GM23338 (cell line): Measurements from ENCODE around the gene SMIM22. TPM values are rescaled to one million over a fixed set of nuclear protein-coding genes. Genes with fewer than 3 reads are reported as not detected.

Experiments used
- ATAC-seq: fragments of 200-7000 bp; cut with Tn5 transposase; 3 replicates; pipeline ENCODE4 v1.9.1; 2020
- DNase-seq: peaks from one replicate; pipeline ENCODE4 v3.0.0-alpha.2; 2015; ENCODE audit warnings: low spot score
- H2AFZ ChIP-seq: fragments of 200-600 bp; sonication (generic); 2 replicates; pipeline ENCODE4 v1.8.0; 2016; ENCODE audit warnings: antibody characterized with exemption, mild to moderate bottlenecking, moderate library complexity
- H3F3A ChIP-seq: fragments of 200-600 bp; sonication (generic); replicated peaks from 2 replicates; pipeline ENCODE4 v1.8.0; 2017; ENCODE audit warnings: antibody characterized with exemption, mixed run types, low read depth
- H3K27ac ChIP-seq: fragments of 200-600 bp; sonication (generic); 2 replicates; pipeline ENCODE4 v1.6.1; 2016; ENCODE audit warnings: low read depth
- H3K27me3 ChIP-seq: fragments of 200-600 bp; sonication (generic); 2 replicates; pipeline ENCODE4 v1.8.0; 2016; ENCODE audit warnings: mild to moderate bottlenecking, mixed run types, moderate library complexity; ENCODE audit not compliant: insufficient read depth
- H3K36me3 ChIP-seq: fragments of 200-600 bp; sonication (generic); 2 replicates; pipeline ENCODE4 v1.8.0; 2016; ENCODE audit warnings: mild to moderate bottlenecking; ENCODE audit not compliant: insufficient read depth
- H3K4me1 ChIP-seq: fragments of 200-600 bp; sonication (generic); 2 replicates; pipeline ENCODE4 v1.8.0; 2016; ENCODE audit warnings: mild to moderate bottlenecking, moderate library complexity; ENCODE audit not compliant: insufficient read depth
- H3K4me2 ChIP-seq: fragments of 200-600 bp; sonication (generic); 2 replicates; pipeline ENCODE4 v1.7.1; 2017; ENCODE audit warnings: mixed run types
- H3K4me3 ChIP-seq: fragments of 200-600 bp; sonication (generic); 2 replicates; pipeline ENCODE4 v1.6.1; 2016; ENCODE audit warnings: mixed run types
- H3K79me2 ChIP-seq: fragments of 200-600 bp; sonication (generic); replicated peaks from 2 replicates; pipeline ENCODE4 v1.8.0; 2017; ENCODE audit warnings: mild to moderate bottlenecking; ENCODE audit not compliant: insufficient read depth
- H3K9me2 ChIP-seq: fragments of 200-600 bp; sonication (generic); 2 replicates; pipeline ENCODE4 v1.8.0; 2017; ENCODE audit not compliant: insufficient read depth
- H4K20me1 ChIP-seq: fragments of 200-600 bp; sonication (generic); replicated peaks from 2 replicates; pipeline ENCODE4 v1.8.0; 2017; ENCODE audit warnings: mild to moderate bottlenecking; ENCODE audit not compliant: insufficient read depth
- H3K27ac Mint-ChIP-seq: 2 replicates; pipeline ENCODE4 v1.8.0; 2020; ENCODE audit warnings: inconsistent platforms, mild to moderate bottlenecking, moderate library complexity, mixed read lengths
- H3K27me3 Mint-ChIP-seq: 3 replicates; pipeline ENCODE4 v1.8.0; 2022; ENCODE audit warnings: low read depth, mild to moderate bottlenecking, moderate library complexity, mixed read lengths, inconsistent platforms; ENCODE audit not compliant: insufficient read depth, poor library complexity
- H3K36me3 Mint-ChIP-seq: 3 replicates; pipeline ENCODE4 v1.8.0; 2021; ENCODE audit warnings: low read depth, mild to moderate bottlenecking, inconsistent platforms, moderate library complexity, mixed read lengths
- H3K4me1 Mint-ChIP-seq: 3 replicates; pipeline ENCODE4 v1.8.0; 2020; ENCODE audit warnings: mild to moderate bottlenecking, inconsistent platforms, mixed read lengths
- H3K4me3 Mint-ChIP-seq: 3 replicates; pipeline ENCODE4 v1.8.0; 2021; ENCODE audit warnings: moderate library complexity, mild to moderate bottlenecking, inconsistent platforms, mixed read lengths
- H3K9me3 Mint-ChIP-seq: 3 replicates; pipeline ENCODE4 v1.8.0; 2020; ENCODE audit warnings: moderate library complexity, mild to moderate bottlenecking, inconsistent platforms, mixed read lengths
- CREB1 ChIP-seq: fragments of 250-450 bp; sonication (Bioruptor Pico); IDR thresholded peaks from 2 replicates; pipeline ENCODE4 v1.5.0; 2020; ENCODE audit warnings: low read depth, mild to moderate bottlenecking, moderate library complexity
- EZH2 ChIP-seq: fragments of 200-600 bp; sonication (generic); IDR thresholded peaks from one replicate; pipeline ENCODE4 v1.8.0; 2017; ENCODE audit warnings: antibody characterized with exemption, mild to moderate bottlenecking, low read depth; ENCODE audit not compliant: unreplicated experiment
- EZH2phosphoT487 ChIP-seq: fragments of 200-600 bp; sonication (generic); IDR thresholded peaks from one replicate; pipeline ENCODE4 v1.8.1; 2018; ENCODE audit warnings: antibody characterized with exemption; ENCODE audit not compliant: unreplicated experiment
- JUNB ChIP-seq: IDR thresholded peaks from one replicate; pipeline ENCODE4 v1.6.1; 2016; ENCODE audit warnings: antibody characterized with exemption; ENCODE audit not compliant: unreplicated experiment
- NANOG ChIP-seq: IDR thresholded peaks from 2 replicates; pipeline ENCODE4 v1.6.1; 2016; ENCODE audit warnings: antibody characterized with exemption, borderline replicate concordance
- POLR2AphosphoS5 ChIP-seq: IDR thresholded peaks from 2 replicates; pipeline ENCODE4 v1.6.1; 2016; ENCODE audit warnings: antibody characterized with exemption, low read depth
- REST ChIP-seq: IDR thresholded peaks from one replicate; pipeline ENCODE4 v1.6.1; 2018; ENCODE audit warnings: antibody characterized with exemption; ENCODE audit not compliant: unreplicated experiment
- STAT1 ChIP-seq: IDR thresholded peaks from one replicate; pipeline ENCODE4 v1.6.1; 2016; ENCODE audit warnings: antibody characterized with exemption; ENCODE audit not compliant: unreplicated experiment
- ZNF114 ChIP-seq: fragments of 250-450 bp; sonication (Bioruptor Pico); IDR thresholded peaks from 2 replicates; pipeline ENCODE4 v1.5.0; 2020; ENCODE audit warnings: mild to moderate bottlenecking, moderate library complexity
- ZNF331 ChIP-seq: fragments of 250-450 bp; sonication (Bioruptor Pico); IDR thresholded peaks from 2 replicates; pipeline ENCODE4 v1.5.0; 2020; ENCODE audit warnings: low read depth, mild to moderate bottlenecking, moderate library complexity
- polyA plus RNA-seq: library from polyadenylated mRNA; unstranded; fragments of >200 nt; fragmentation: Nextera tagmentation; extraction: Ambion mirVana; gene quantifications from 2 replicates; pipeline ENCODE4 v1.2.1, GENCODE V29; 2016
- total RNA-seq: library from RNA; depleted of rRNA; stranded (reverse); fragments of >200 nt; shearing (Covaris generic); gene quantifications from 2 replicates; pipeline ENCODE4 v1.2.3, GENCODE V29; 2014
- TF ChIP-seq, protein P1 (sequence below), 2 experiments: fragments of 200-600 bp in 1 of 2; sonication (generic) in 1 of 2; conservative IDR thresholded peaks; 2 replicates each; pipeline versions ENCODE4 v1.5.1 to v1.6.1; 2016 to 2017; ENCODE audit warnings: antibody characterized with exemption in 2 of 2, low read depth in 2 of 2, mild to moderate bottlenecking in 2 of 2, moderate library complexity in 1 of 2
- TF ChIP-seq, protein P2 (sequence below): IDR thresholded peaks from 2 replicates; pipeline ENCODE4 v1.6.1; 2016; ENCODE audit warnings: antibody characterized with exemption

Gene SMIM22
- total and polyA plus RNA-seq, 2 experiments from 2014 or later, result 1.4 TPM; not detected in 1

DNA sequence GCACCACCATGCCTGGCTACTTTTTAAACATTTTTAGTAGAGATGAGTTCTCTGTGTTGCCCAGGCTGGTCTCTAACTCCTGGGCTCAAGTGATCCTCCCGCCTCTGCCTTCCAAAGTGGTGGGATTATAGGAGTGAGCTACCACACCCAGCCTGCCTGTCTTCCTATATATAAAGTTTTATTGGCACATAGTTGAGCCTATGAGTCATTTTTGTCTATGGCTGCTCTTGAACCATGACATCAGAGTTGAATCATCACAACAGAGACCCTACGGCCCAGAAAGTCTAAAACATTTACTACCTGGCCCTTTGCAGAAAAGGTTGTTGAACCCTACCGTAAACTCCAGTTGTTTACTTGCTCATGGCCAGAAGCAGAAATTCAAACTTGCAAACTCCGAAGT lies 14.9 kb upstream of the SMIM22 start:
- Histone ChIP-seq H3K36me3 (no peaks in the 10 kb centered on the region), H3K4me1 (no peaks in the 10 kb centered on the region), H4K20me1 (no peaks in the 10 kb centered on the region), H2AFZ (no peak overlapping the region), H3K79me2 (no peaks in the 10 kb centered on the region), H3K27ac (no peak overlapping the region), H3F3A (no peaks in the 10 kb centered on the region), H3K4me3 (no peak overlapping the region), H3K4me2 (no peak overlapping the region), H3K9me2 (no peaks in the 10 kb centered on the region), H3K27me3 (no peaks in the 10 kb centered on the region)
- H3K9me3 Mint-ChIP-seq, result peaks cover 2% of the 10 kb centered on the region; the same call in 2 of the 3 replicates
- H3K27me3 Mint-ChIP-seq, result peaks cover 30% of the 10 kb centered on the region
- H3K27ac Mint-ChIP-seq, result no peak overlapping the region
- TF ChIP-seq CREB1 (no peak), EZH2phosphoT487 (no peak)
- H3K36me3 Mint-ChIP-seq, result peaks cover 20% of the 10 kb centered on the region
- no peak overlapping the region for H3K4me3 Mint-ChIP-seq
- ATAC-seq (no peak), DNase-seq (no peak)
- peaks cover 2% of the 10 kb centered on the region; the same call in 1 of the 3 replicates for H3K4me1 Mint-ChIP-seq

GRCh38 chr16:4783251-4783950 lies 11.8 kb upstream of the SMIM22 start:
- H3K4me2 ChIP-seq, result no peak overlapping the region
- peaks cover 28% of the 10 kb centered on the region for H3K27me3 Mint-ChIP-seq
- H3K4me1 ChIP-seq, result peaks cover 6% of the 10 kb centered on the region; the same call in 1 of the 2 replicates
- no peaks in the 10 kb centered on the region for H3K9me2 ChIP-seq
- H3K36me3 Mint-ChIP-seq, result peaks cover 19% of the 10 kb centered on the region
- no peaks in the 10 kb centered on the region for H3F3A ChIP-seq
- no peak overlapping the region for H3K27ac ChIP-seq
- H3K4me1 Mint-ChIP-seq, result peaks cover 9% of the 10 kb centered on the region
- H2AFZ ChIP-seq, result no peak overlapping the region
- peaks cover 2% of the 10 kb centered on the region; the same call in 2 of the 3 replicates for H3K9me3 Mint-ChIP-seq
- H4K20me1 ChIP-seq, result no peaks in the 10 kb centered on the region
- no peaks in the 10 kb centered on the region for H3K79me2 ChIP-seq
- no peak overlapping the region for H3K27ac Mint-ChIP-seq
- H3K4me3 ChIP-seq, result no peak overlapping the region
- H3K27me3 ChIP-seq, result no peaks in the 10 kb centered on the region
- no peak for DNase-seq
- H3K4me3 Mint-ChIP-seq, result no peak overlapping the region; the same call in 2 of the 3 replicates
- no peaks in the 10 kb centered on the region for H3K36me3 ChIP-seq
- ATAC-seq, result no peak
- TF ChIP-seq EZH2phosphoT487, result no peak
- TF ChIP-seq, protein P1, sequence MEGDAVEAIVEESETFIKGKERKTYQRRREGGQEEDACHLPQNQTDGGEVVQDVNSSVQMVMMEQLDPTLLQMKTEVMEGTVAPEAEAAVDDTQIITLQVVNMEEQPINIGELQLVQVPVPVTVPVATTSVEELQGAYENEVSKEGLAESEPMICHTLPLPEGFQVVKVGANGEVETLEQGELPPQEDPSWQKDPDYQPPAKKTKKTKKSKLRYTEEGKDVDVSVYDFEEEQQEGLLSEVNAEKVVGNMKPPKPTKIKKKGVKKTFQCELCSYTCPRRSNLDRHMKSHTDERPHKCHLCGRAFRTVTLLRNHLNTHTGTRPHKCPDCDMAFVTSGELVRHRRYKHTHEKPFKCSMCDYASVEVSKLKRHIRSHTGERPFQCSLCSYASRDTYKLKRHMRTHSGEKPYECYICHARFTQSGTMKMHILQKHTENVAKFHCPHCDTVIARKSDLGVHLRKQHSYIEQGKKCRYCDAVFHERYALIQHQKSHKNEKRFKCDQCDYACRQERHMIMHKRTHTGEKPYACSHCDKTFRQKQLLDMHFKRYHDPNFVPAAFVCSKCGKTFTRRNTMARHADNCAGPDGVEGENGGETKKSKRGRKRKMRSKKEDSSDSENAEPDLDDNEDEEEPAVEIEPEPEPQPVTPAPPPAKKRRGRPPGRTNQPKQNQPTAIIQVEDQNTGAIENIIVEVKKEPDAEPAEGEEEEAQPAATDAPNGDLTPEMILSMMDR (conservative IDR thresholded peaks at IDR 0.05; ENCODE audit: low read depth in 2 of 2), result no peak
- no peak for TF ChIP-seq ZNF331 (CRISPR knock-in tag)
- no peak for TF ChIP-seq EZH2
- TF ChIP-seq POLR2AphosphoS5, result no peak
- no peak for TF ChIP-seq STAT1
- no peak for TF ChIP-seq CREB1
- TF ChIP-seq, protein P2, sequence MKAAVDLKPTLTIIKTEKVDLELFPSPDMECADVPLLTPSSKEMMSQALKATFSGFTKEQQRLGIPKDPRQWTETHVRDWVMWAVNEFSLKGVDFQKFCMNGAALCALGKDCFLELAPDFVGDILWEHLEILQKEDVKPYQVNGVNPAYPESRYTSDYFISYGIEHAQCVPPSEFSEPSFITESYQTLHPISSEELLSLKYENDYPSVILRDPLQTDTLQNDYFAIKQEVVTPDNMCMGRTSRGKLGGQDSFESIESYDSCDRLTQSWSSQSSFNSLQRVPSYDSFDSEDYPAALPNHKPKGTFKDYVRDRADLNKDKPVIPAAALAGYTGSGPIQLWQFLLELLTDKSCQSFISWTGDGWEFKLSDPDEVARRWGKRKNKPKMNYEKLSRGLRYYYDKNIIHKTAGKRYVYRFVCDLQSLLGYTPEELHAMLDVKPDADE, result no peak
- TF ChIP-seq NANOG, result no peak
- no peak for TF ChIP-seq REST
- TF ChIP-seq ZNF114 (CRISPR knock-in tag), result no peak
- no peak for TF ChIP-seq JUNB
